SU-DHL-6 (cell line): ENCODE measurements around the gene TTC9B.

Experiments
- H2AFZ ChIP-seq: fragments of 200-600 bp; sonication (generic); 2 replicates; pipeline ENCODE4 v1.6.1; 2014; ENCODE audit warnings: low read depth, mild to moderate bottlenecking, moderate library complexity, mixed read lengths, antibody characterized with exemption, low read length; ENCODE audit not compliant: severe bottlenecking
- H3F3A ChIP-seq: fragments of 200-600 bp; shearing (Covaris generic); 2 replicates; pipeline ENCODE4 v1.6.0; 2016; ENCODE audit warnings: antibody characterized with exemption, mild to moderate bottlenecking; ENCODE audit not compliant: insufficient read depth
- H3K27ac ChIP-seq: fragments of 200-600 bp; sonication (generic); 2 replicates; pipeline ENCODE4 v1.5.1; 2016; ENCODE audit warnings: low read depth, mild to moderate bottlenecking, low read length, moderate library complexity, mixed read lengths
- H3K27me3 ChIP-seq: fragments of 200-600 bp; sonication (generic), shearing (Covaris generic); 2 replicates; pipeline ENCODE4 v1.6.0; 2014; ENCODE audit warnings: mild to moderate bottlenecking, low read length
- H3K36me3 ChIP-seq: fragments of 200-600 bp; sonication (generic); 2 replicates; pipeline ENCODE4 v1.6.1; 2014; ENCODE audit warnings: mild to moderate bottlenecking, low read length, mixed read lengths
- H3K4me2 ChIP-seq: fragments of 300-600, 200-600 bp; shearing (Covaris generic), sonication (generic); 2 replicates; pipeline ENCODE4 v1.6.0; 2014; ENCODE audit warnings: low read length, low read depth, mild to moderate bottlenecking; ENCODE audit not compliant: poor library complexity, severe bottlenecking
- H3K4me3 ChIP-seq: fragments of 200-600 bp; sonication (generic); 2 replicates; pipeline ENCODE4 v1.5.1; 2014; ENCODE audit warnings: antibody characterized with exemption, low read length, mild to moderate bottlenecking, mixed read lengths; ENCODE audit not compliant: insufficient read depth, poor library complexity, severe bottlenecking
- H3K79me2 ChIP-seq: fragments of 200-600 bp; sonication (generic); 2 replicates; pipeline ENCODE4 v1.6.1; 2014; ENCODE audit warnings: mild to moderate bottlenecking, low read length, moderate library complexity; ENCODE audit not compliant: insufficient read depth
- H3K9ac ChIP-seq: fragments of 200-600 bp; sonication (generic); 2 replicates; pipeline ENCODE4 v1.7.0; 2014; ENCODE audit warnings: mild to moderate bottlenecking, low read length
- H3K9me2 ChIP-seq: fragments of 200-600 bp; sonication (generic); replicated peaks from 2 replicates; pipeline ENCODE4 v1.6.1; 2014; ENCODE audit warnings: low read length; ENCODE audit not compliant: insufficient read depth
- H3K9me3 ChIP-seq: fragments of 200-600 bp; sonication (generic); 2 replicates; pipeline ENCODE4 v1.6.1; 2014; ENCODE audit warnings: low read length, mixed read lengths; ENCODE audit not compliant: insufficient read depth
- H4K20me1 ChIP-seq: fragments of 200-600 bp; sonication (generic); 2 replicates; pipeline ENCODE4 v1.6.1; 2014; ENCODE audit warnings: low read depth, mild to moderate bottlenecking, antibody characterized with exemption, low read length, moderate library complexity, mixed read lengths
- EZH2phosphoT487 ChIP-seq: fragments of 200-600 bp; sonication (generic), shearing (Covaris generic); conservative IDR thresholded peaks from 2 replicates; pipeline ENCODE4 v1.6.1; 2018; ENCODE audit warnings: mild to moderate bottlenecking, antibody characterized with exemption, low read length, moderate library complexity, mixed read lengths
- TF ChIP-seq, protein P1 (sequence below): fragments of 200-600 bp; sonication (generic); IDR thresholded peaks from one replicate; pipeline ENCODE4 v1.5.1; 2017; ENCODE audit warnings: antibody characterized with exemption, mild to moderate bottlenecking, low read length, moderate library complexity; ENCODE audit not compliant: insufficient read depth, poor library complexity, severe bottlenecking

Gene TTC9B

DNA sequence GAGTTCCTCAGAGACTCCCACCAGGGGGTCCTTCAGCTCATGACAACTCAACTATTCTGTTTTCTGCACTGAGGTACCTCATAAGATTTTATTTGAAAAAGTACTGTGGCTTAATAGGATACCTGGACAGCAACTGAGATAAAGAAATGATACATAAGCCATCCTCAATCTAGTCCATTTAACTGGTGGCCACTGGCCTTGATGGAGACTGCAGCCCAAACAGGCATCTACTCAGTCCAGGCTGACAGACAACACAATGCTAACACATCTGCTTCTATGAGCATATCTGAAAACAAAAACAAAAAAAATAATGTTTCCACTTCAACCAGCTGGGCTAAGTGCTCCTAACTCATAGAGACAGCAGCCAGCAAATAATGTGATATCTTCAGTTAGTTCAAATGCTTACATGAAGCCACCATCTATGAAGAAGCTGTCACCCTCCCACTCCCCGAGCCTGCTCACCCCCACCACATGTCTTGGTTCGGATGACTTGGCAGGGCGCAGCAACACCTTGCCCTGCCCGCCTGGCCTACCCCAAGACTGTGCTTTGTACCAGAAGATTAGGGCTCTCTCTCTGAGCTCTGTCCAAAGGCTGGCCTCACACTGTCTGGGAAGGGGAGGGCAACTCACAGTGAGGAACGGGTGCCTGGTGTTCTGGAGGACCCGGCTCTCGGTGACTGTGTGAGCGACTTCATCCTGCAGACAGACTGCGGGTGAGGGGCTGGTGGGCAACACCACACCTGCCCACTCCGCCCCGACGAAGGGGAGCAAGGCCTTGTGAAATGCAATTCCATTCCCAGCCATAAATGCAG is 21.4 kb upstream of the TTC9B start:
- no peak overlapping the region for H2AFZ ChIP-seq
- no peak overlapping the region for H3K27ac ChIP-seq
- no peaks in the 10 kb centered on the region for H3K27me3 ChIP-seq
- H3K4me2 ChIP-seq = no peak overlapping the region
- no peaks in the 10 kb centered on the region for H3K36me3 ChIP-seq
- H3K4me3 ChIP-seq = no peak overlapping the region
- H3K9me3 ChIP-seq = no peaks in the 10 kb centered on the region
- no peak for TF ChIP-seq EZH2phosphoT487
- TF ChIP-seq, protein P1, sequence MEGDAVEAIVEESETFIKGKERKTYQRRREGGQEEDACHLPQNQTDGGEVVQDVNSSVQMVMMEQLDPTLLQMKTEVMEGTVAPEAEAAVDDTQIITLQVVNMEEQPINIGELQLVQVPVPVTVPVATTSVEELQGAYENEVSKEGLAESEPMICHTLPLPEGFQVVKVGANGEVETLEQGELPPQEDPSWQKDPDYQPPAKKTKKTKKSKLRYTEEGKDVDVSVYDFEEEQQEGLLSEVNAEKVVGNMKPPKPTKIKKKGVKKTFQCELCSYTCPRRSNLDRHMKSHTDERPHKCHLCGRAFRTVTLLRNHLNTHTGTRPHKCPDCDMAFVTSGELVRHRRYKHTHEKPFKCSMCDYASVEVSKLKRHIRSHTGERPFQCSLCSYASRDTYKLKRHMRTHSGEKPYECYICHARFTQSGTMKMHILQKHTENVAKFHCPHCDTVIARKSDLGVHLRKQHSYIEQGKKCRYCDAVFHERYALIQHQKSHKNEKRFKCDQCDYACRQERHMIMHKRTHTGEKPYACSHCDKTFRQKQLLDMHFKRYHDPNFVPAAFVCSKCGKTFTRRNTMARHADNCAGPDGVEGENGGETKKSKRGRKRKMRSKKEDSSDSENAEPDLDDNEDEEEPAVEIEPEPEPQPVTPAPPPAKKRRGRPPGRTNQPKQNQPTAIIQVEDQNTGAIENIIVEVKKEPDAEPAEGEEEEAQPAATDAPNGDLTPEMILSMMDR = no peak
- no peaks in the 10 kb centered on the region for H4K20me1 ChIP-seq
- H3K79me2 ChIP-seq = 0 out of 2 replicates have a peak, but pooled peaks cover under 1% of the 10 kb centered on the region
- H3K9ac ChIP-seq = no peak overlapping the region
- no peaks in the 10 kb centered on the region for H3F3A ChIP-seq
- H3K9me2 ChIP-seq = no peaks in the 10 kb centered on the region

DNA sequence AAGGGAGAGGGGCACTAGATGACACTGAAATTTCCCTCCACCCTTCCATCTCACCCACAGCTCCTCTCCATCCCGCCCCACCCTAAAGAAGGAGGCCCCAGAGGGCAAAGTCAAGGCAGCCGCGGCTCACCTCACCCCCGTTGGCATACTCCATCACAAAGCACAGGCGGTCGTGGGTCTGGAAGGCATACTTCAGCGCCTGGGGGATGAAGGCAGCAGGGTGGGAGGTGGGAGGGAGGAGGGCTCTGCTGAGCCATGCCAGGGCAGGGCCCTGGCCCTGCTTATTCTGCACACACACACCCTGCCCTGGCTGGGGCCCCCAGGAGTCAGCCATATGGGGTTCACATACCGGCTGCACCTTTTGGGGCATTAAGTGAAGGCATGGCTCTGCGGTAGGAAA is 20.6 kb upstream of the TTC9B start:
- no peaks in the 10 kb centered on the region for H3F3A ChIP-seq
- no peaks in the 10 kb centered on the region for H3K27me3 ChIP-seq
- H3K79me2 ChIP-seq = no peaks in the 10 kb centered on the region
- H3K9ac ChIP-seq = no peak overlapping the region
- no peak overlapping the region for H3K4me2 ChIP-seq
- no peaks in the 10 kb centered on the region for H3K9me3 ChIP-seq
- H3K9me2 ChIP-seq = no peaks in the 10 kb centered on the region
- no peak overlapping the region for H3K4me3 ChIP-seq
- no peaks in the 10 kb centered on the region for H4K20me1 ChIP-seq
- H3K36me3 ChIP-seq = no peaks in the 10 kb centered on the region
- no peak overlapping the region for H3K27ac ChIP-seq
- no peak overlapping the region for H2AFZ ChIP-seq
- TF ChIP-seq, protein P1 = no peak
- TF ChIP-seq EZH2phosphoT487 = no peak

DNA sequence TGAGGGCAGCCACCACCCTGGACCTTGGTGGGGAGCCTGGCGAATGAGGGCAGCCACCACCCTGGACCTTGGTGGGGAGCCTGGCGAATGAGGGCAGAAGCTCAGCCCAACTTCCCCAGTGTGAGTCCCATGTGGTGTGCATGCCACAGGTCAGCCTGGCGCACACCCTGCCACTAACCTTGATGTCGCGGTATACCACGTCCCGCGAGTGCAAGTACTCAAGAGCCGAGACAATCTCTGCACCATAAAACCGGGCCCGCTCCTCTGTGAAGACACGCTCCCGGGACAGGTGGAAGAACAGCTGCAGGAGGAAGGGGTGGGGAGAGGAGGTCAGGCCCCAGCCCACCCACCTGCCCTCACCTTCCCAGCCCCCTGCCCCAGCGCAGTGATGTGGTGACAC is 19.6 kb upstream of the TTC9B start:
- Histone ChIP-seq H3K36me3 (no peaks in the 10 kb centered on the region), H3K9ac (no peak overlapping the region), H3K79me2 (no peaks in the 10 kb centered on the region), H3K4me2 (no peak overlapping the region), H3K9me3 (no peaks in the 10 kb centered on the region), H3K27me3 (no peaks in the 10 kb centered on the region), H3K27ac (no peak overlapping the region), H3F3A (no peaks in the 10 kb centered on the region), H3K4me3 (no peak overlapping the region), H2AFZ (no peak overlapping the region), H4K20me1 (no peaks in the 10 kb centered on the region), H3K9me2 (no peaks in the 10 kb centered on the region)
- TF ChIP-seq, protein P1 = no peak
- no peak for TF ChIP-seq EZH2phosphoT487
